GM10847 (cell line): ENCODE results near the gene SRA1.

Experiments used
- POLR2A ChIP-seq: IDR thresholded peaks from 2 replicates; pipeline ENCODE4 v1.6.1; 2011; ENCODE audit not compliant: insufficient read length; ENCODE audit errors: extremely low read depth

SRA1 gene

DNA sequence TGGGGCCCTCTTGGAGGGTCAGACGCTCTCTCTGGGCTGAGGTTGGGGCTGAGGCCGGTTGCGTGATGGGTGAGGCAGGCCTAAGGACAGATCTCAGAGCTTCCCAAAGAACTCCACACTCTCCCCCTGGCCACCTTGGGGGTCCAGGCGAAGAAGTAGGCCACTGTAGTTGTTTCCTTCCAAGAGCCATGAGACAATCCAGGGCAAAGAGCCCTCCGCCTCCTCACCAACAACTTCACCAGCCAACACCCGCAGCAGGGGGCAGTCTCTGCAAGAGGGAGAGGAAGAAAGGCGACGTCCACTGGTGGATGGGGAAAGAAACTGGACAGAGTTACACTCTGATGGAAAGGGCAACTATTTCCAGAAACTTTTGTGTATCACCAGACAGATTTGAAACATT, 18.0 kb upstream of the SRA1 start:
- TF ChIP-seq POLR2A = no peak

DNA sequence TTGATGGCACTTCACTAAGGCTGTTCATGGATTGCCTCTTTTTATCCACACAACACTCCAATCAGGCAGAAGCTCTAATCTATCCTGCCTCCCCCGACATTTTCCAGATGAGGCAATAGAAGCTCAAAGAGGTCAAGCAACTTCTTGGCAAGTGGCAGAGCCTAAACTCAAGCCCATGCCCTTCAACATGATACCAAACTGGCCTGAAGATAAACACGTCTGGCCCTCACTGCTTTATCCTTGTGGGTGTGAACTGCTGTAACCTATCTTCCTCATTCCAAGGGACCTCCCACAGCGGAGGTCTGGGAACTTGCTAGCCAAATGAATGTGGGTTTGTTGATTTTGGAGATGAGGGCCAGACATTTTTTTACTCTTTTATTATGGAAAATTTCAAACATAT, 16.9 kb upstream of the SRA1 start:
- no peak for TF ChIP-seq POLR2A

DNA sequence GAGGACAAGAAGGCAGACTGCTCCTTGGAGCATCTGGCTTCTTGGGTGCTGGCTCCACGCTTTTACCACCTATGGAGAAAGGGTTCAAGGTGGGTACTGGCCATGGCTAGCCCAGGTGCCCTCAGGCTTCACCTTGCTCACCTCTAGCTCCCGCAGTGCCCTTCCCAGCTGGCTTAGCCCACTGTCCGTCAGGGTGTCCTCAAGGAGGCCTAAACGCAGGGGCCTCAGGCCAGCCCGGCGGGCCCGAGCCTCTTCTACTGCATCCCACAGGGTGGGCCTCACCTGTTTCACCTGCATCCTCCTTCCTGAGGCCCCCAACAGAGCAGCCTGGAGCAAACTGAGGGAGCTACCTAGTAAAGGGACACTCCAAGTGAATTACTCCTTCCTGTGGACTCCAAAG, 16.4 kb upstream of the SRA1 start:
- TF ChIP-seq POLR2A = no peak

DNA sequence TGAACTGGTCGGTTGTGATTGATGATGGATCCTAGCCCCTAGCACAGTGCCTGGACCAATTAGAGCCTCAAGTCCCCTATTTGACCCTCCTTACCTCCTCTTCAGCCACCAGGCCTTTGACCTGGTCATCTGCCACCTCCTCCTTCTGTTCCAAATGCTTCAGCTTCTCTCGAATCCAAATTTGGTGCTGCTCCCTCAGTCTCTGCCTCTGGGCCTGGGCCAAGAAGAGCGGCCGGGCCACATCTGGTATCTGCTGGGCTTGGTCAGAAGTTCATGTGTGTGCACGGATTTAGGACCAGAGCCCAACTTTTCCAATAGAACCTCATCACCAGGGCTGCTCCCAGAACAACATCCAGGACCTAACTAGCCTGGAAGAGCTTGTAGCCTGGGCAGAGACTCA, 13.8 kb upstream of the SRA1 start:
- TF ChIP-seq POLR2A = no peak

DNA sequence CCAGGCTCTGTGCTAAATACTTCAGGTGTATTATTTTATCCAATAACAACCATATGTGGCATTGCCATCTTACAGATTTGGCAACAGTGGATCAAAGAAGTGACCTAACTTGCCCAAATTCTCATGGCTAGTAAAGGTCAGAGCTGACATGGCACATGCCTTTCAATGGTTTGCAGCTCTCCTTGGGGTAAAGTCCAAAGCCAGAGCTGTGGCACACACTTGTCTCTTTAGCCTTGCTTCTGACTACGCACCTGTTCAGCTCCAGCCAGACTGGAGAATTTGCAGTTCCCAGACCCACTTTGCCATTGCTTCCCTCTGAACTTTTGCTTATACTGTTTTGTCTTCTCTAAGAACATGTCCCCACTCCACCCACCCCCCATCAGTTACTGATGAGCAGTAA, 13.2 kb upstream of the SRA1 start:
- no peak for TF ChIP-seq POLR2A

DNA sequence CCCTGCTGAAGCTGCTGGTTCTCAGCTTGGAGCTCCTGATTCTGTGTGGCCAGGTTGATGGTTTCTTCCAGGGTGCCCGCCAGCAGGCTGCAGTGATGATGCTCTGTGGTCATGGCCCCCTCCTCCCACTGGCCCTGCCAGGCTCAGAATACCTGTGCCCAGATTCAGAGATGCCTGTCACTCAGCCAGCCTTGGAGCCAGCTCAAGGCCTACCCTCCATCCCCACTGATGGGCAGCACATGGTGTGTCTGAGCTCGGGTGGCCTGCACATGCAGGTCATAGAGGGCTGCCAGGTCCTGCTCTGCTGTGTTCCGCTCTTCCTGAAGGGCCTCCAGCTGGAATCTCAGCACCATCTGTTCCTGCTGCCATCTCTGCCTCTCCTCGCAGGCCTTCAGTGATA, 12.8 kb upstream of the SRA1 start:
- no peak for TF ChIP-seq POLR2A

DNA sequence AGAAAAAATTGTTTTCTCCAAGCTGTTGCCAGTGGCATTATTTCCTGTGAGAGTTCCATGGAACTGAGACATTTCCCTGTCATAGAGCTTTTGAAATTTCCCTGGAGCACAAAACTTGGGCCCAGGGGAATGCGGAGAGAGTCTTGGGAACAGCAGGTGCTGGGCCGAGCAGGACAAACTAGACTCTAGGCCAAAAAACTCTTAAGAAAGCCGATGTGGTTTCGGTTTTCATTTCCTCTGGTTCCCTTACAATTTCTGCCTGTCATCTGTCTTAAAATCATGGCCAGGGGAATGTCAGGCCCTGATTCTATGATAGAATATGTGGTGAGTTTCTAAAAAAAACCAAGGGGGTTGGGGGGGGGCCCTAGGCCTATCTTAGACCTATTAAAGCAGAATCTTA, 11.9 kb upstream of the SRA1 start:
- TF ChIP-seq POLR2A = no peak

DNA sequence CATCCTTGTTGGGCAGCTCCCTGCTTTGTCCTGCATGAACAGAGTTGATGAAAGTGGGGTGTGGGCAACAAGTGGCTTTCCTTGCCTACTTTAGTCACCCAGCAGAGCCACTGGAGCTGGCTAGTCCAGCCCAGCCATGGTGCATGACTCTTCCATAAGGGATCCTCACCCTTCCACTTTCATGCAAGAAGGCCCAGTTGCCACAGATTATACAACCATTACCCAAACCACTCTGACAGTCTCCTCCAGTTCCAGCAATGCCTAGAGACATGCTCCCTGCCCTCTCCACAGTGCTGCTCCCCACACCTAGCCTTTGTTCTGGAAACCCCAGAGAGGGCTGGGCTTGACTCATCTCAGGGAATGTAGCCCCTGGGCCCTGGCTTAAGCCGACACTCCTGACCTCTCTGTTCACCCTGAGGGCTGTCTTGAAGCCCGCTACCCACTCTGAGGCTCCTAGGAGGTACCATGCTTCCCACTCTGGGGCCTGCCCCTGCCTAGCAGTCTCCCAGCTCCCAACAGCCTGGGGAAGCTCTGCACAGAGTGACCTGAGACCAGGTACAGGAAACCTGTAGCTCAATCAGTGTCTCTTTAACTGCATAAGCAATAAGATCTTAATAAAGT, 11.3 kb upstream of the SRA1 start:
- TF ChIP-seq POLR2A = no peak

DNA sequence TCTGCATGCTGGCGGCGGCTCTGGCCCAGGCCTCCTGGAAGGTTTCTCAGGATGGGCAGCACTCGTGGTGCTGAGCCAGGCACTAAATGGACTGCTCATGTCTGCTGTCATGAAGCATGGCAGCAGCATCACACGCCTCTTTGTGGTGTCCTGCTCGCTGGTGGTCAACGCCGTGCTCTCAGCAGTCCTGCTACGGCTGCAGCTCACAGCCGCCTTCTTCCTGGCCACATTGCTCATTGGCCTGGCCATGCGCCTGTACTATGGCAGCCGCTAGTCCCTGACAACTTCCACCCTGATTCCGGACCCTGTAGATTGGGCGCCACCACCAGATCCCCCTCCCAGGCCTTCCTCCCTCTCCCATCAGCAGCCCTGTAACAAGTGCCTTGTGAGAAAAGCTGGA, 10.6 kb upstream of the SRA1 start:
- TF ChIP-seq POLR2A = no peak

DNA sequence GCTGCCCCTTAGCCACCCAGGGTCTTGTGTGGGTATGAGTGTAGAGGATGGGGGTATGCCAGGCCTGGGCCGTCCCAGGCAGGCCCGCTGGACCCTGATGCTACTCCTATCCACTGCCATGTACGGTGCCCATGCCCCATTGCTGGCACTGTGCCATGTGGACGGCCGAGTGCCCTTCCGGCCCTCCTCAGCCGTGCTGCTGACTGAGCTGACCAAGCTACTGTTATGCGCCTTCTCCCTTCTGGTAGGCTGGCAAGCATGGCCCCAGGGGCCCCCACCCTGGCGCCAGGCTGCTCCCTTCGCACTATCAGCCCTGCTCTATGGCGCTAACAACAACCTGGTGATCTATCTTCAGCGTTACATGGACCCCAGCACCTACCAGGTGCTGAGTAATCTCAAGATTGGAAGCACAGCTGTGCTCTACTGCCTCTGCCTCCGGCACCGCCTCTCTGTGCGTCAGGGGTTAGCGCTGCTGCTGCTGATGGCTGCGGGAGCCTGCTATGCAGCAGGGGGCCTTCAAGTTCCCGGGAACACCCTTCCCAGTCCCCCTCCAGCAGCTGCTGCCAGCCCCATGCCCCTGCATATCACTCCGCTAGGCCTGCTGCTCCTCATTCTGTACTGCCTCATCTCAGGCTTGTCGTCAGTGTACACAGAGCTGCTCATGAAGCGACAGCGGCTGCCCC, 10.0 kb upstream of the SRA1 start:
- TF ChIP-seq POLR2A = no peak

DNA sequence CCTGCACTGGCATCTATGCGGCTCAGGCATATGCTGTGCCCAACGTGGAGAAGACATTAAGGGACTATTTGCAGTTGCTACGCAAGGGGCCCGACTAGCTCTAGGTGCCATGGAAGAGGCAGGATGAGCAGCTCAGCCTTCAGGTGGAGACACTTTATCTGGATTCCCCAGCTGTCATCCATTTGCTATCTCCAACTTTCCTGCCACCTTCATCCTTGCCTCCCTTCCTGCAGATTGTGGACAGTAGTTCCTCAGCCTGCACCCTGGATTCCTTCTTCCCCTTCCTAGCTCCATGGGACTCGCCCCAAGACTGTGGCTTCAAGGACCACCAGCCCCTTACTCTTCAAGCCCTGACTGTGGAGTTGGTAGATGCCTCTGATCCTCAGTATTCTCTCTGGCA, 9.4 kb upstream of the SRA1 start:
- TF ChIP-seq POLR2A = no peak

DNA sequence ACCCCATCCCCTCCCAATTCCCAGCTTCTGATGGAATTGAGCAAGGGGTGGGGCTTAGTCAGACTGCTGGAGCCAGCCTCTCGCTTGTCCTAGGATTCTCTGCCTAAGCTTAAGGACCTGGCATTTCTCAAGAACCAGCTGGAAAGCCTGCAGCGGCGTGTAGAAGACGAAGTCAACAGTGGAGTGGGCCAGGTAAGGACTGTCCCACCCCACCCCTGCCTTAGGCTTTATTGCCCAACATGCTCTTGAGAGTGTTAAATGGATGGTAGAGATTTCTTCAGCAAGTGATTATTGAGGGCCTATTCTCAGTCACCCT, 8.5 kb upstream of the SRA1 start:
- TF ChIP-seq POLR2A = no peak

DNA sequence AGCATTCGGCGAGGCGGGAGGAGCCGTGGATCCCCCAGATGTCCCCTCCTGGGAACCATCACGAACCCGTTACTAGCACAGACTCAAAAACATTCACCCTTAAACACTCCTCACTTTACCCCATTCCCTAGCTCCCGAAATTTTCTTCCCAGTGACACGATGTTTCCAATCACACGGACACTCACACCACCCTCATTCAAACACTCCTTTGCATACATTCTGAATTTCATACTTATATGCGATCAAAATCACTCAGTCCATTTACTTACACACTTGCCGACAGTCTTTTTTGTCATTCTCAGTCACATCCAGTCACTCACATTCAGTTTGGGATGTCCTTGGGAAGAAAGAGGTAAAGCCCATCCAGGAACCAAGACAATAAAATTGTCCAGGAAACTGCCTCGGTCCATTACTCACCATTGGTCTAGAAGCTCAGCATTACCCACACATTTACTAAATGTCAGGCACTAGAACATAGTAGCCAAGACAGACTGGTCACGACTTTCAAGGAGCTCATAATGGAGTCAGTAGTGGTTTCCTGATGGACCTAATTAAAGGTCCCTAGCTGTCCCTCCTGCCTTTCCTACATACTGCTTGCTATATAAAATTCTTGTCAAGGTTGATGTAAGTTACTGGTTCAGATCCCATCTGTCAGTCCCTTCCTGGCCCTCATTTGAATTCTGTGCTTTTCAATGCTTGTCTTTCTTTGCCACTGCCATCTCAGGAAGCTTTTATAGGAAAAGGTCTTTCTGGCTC, 7.9 kb upstream of the SRA1 start:
- TF ChIP-seq POLR2A = no peak

DNA sequence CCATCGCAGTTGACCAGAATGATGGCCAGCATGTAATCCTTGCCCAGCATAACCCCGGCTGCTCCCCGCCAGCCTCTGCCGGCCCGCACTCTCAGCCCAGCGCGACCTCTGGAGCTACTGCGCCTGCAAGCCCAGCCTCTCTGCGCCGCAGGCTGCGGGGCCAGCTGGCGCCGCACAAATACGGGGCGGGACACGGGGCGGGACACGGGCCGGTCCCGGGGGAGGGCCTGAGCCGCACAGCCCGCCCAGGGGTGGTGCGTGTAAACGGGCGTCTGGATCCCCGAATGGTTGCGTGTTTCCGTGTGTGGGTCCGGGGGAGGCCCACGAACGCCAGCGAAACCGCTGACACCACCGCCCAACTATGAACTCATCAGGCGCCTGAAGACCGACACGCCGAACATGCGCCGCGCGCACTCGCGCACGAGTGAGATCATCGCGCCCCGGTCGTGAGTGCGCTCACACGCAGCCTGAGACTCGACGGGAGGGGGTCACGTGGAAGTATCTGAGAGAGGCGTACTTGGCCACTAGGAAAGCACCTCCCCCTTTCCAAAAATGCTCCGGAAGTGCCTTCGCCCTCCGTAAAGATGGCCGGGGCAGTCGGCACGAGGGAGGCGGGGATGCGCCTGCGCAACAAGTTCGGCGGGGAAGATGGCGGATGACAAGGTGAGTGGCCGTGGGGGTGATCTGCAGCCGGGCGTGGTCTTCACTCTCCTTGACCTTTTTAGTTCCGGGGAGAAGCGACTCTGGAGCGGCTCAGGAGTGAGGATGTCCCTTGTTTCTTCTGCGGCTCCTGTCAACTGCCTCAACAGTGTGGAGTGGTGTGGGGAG, 7.1 kb upstream of the SRA1 start, which contains the start of the genes APBB3 and SLC35A4:
Gene APBB3, minus strand, starts transcription at position 403 of the 828 bp plus-strand sequence. Its CDS starts 353 bp downstream, at position 50.
Gene SLC35A4, plus strand, starts transcription at position 633 of the 828 bp plus-strand sequence. CDS start 2,342 bp downstream, outside the sequence.
- TF ChIP-seq POLR2A = peak; percentile 91

DNA sequence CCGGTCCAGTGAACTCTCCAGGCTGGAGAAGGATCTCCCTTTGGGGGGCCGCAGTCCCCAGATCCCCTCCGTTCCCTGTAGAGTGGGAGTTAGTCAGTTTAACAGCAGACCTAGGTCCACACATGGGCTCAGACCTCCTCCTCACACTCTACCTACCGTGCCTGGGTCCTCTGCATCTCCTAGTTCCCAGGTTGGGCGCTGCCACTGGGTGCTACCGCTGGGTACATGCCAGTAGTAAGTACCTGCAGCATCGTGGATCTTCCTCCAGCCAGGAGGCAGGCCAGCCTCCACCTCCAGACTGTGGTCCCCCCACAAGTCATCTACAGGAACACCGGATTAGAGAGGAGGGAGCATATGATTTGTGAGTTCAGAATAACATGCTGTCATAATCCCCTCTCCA, 6.3 kb upstream of the SRA1 start:
- TF ChIP-seq POLR2A = no peak
